Trophoblast cell (in vitro differentiated cells and primary cell): ENCODE results near the gene PBRM1.

Experiments used
- DNase-seq, 2 donors: peaks; one replicate each; pipeline ENCODE4 v3.0.0-alpha.2; 2016
- H2AFZ ChIP-seq: 2 replicates; pipeline ENCODE4 v1.6.1; 2013; ENCODE audit warnings: low read length, moderate library complexity, mild to moderate bottlenecking; ENCODE audit not compliant: insufficient read depth, poor library complexity
- H2AK5ac ChIP-seq: 2 replicates; pipeline ENCODE4 v1.6.1; 2013; ENCODE audit warnings: mild to moderate bottlenecking, low read length
- H2BK120ac ChIP-seq: 2 replicates; pipeline ENCODE4 v1.6.1; 2013; ENCODE audit warnings: low read length, mild to moderate bottlenecking, moderate library complexity; ENCODE audit not compliant: insufficient read depth, poor library complexity
- H2BK12ac ChIP-seq: 2 replicates; pipeline ENCODE4 v1.6.1; 2013; ENCODE audit warnings: mild to moderate bottlenecking, low read length, moderate library complexity
- H2BK5ac ChIP-seq: 2 replicates; pipeline ENCODE4 v1.6.1; 2013; ENCODE audit warnings: low read length, low read depth, moderate library complexity, mild to moderate bottlenecking; ENCODE audit not compliant: poor library complexity
- H3K14ac ChIP-seq: 2 replicates; pipeline ENCODE4 v1.6.1; 2013; ENCODE audit warnings: mild to moderate bottlenecking, low read length
- H3K18ac ChIP-seq: 2 replicates; pipeline ENCODE4 v1.6.1; 2013; ENCODE audit warnings: mild to moderate bottlenecking, low read length
- H3K23ac ChIP-seq: 2 replicates; pipeline ENCODE4 v1.6.1; 2013; ENCODE audit warnings: low read length
- H3K27ac ChIP-seq: 2 replicates; pipeline ENCODE4 v1.5.1; 2013; ENCODE audit warnings: low read depth, mild to moderate bottlenecking, inconsistent platforms, low read length, moderate library complexity
- H3K27me3 ChIP-seq: 2 replicates; pipeline ENCODE4 v1.6.1; 2013; ENCODE audit warnings: inconsistent platforms, mild to moderate bottlenecking, low read length, moderate library complexity; ENCODE audit not compliant: insufficient read depth
- H3K36me3 ChIP-seq, 2 experiments: 1 replicate in 1 of 2; 2 replicates in 1 of 2; pipeline ENCODE4 v1.6.1; 2013; ENCODE audit warnings: low read length in 2 of 2, mild to moderate bottlenecking in 2 of 2, moderate library complexity in 1 of 2; ENCODE audit not compliant: insufficient read depth in 2 of 2, control insufficient read depth in 1 of 2
- H3K4ac ChIP-seq: 2 replicates; pipeline ENCODE4 v1.6.1; 2013; ENCODE audit warnings: low read depth, mild to moderate bottlenecking, low read length, moderate library complexity
- H3K4me1 ChIP-seq, 2 experiments: 1 replicate in 1 of 2; 2 replicates in 1 of 2; pipeline ENCODE4 v1.6.1; 2013; ENCODE audit warnings: low read length in 2 of 2, mild to moderate bottlenecking in 2 of 2, moderate library complexity in 1 of 2; ENCODE audit not compliant: insufficient read depth in 2 of 2, control insufficient read depth in 1 of 2
- H3K4me2 ChIP-seq: 2 replicates; pipeline ENCODE4 v1.6.1; 2013; ENCODE audit warnings: inconsistent platforms, mild to moderate bottlenecking, low read length, moderate library complexity
- H3K4me3 ChIP-seq: 2 replicates; pipeline ENCODE4 v1.5.1; 2013; ENCODE audit warnings: mild to moderate bottlenecking, low read depth, low read length, inconsistent platforms
- H3K79me1 ChIP-seq: one replicate; pipeline ENCODE4 v1.6.1; 2013; ENCODE audit warnings: low read length
- H3K79me2 ChIP-seq: 2 replicates; pipeline ENCODE4 v1.6.1; 2013; ENCODE audit warnings: low read length, mild to moderate bottlenecking; ENCODE audit not compliant: control insufficient read depth, insufficient read depth, poor library complexity
- H3K9ac ChIP-seq: 2 replicates; pipeline ENCODE4 v1.6.1; 2013; ENCODE audit warnings: mild to moderate bottlenecking, low read length
- H3K9me3 ChIP-seq: 2 replicates; pipeline ENCODE4 v1.6.1; 2013; ENCODE audit warnings: low read depth, mild to moderate bottlenecking, control low read depth, inconsistent platforms, low read length; ENCODE audit not compliant: insufficient read depth
- H4K12ac ChIP-seq: 2 replicates; pipeline ENCODE4 v1.6.1; 2013; ENCODE audit warnings: low read depth, mild to moderate bottlenecking, low read length, moderate library complexity
- H4K8ac ChIP-seq: 2 replicates; pipeline ENCODE4 v1.6.1; 2013; ENCODE audit warnings: low read depth, mild to moderate bottlenecking, low read length, moderate library complexity
- H4K91ac ChIP-seq: one replicate; pipeline ENCODE4 v1.6.1; 2013; ENCODE audit warnings: low read depth, mild to moderate bottlenecking, low read length, moderate library complexity
- WGBS: extraction: QIAGEN DNeasy Blood & Tissue Kit; methylation state at CpG from one replicate; pipeline ENCODE4 v1.1.7; 2013; ENCODE audit warnings: missing lambda C conversion rate; ENCODE audit not compliant: insufficient read length, insufficient coverage; ENCODE audit errors: extremely low coverage; 5-methylcytosine and 5-hydroxymethylcytosine counted together

The PBRM1 gene

GRCh38 chr3:52521488-52521824 lies 164.3 kb downstream of the PBRM1 start:
- Histone ChIP-seq H3K4me1 (peaks cover 14 to 23% of the 10 kb centered on the region in 2 experiments), H2BK120ac (no peak overlapping the region), H3K14ac (no peak overlapping the region), H3K4me2 (no peak overlapping the region), H4K8ac (no peak overlapping the region), H3K4me3 (peak overlapping the region; percentile 2), H2AFZ (no peak overlapping the region), H3K4ac (no peak overlapping the region), H2AK5ac (no peak overlapping the region), H2BK12ac (no peak overlapping the region), H3K79me2 (peaks cover 2% of the 10 kb centered on the region), H3K79me1 (peaks cover 12% of the 10 kb centered on the region), H3K18ac (no peak overlapping the region), H2BK5ac (no peak overlapping the region), H3K9me3 (peaks cover 8% of the 10 kb centered on the region), H3K23ac (no peak overlapping the region), H3K36me3 (peaks cover 33 to 40% of the 10 kb centered on the region in 2 experiments), H3K27me3 (no peaks in the 10 kb centered on the region), H4K12ac (no peak overlapping the region), H4K91ac (no peak overlapping the region), H3K9ac (no peak overlapping the region), H3K27ac (no peak overlapping the region)
- DNase-seq: no peak
- WGBS: no CpG with 5 or more reads among the region's 8 CpGs

- Histone ChIP-seq H3K9me3 (peaks cover 8% of the 10 kb centered on the region), H3K27me3 (no peaks in the 10 kb centered on the region), H3K18ac (no peak overlapping the region), H2AFZ (no peak overlapping the region), H3K9ac (no peak overlapping the region), H3K4me3 (peak overlapping the region; percentile 2), H3K14ac (no peak overlapping the region), H2BK120ac (no peak overlapping the region), H3K27ac (no peak overlapping the region), H2AK5ac (no peak overlapping the region), H3K4me1 (peaks cover 8 to 18% of the 10 kb centered on the region in 2 experiments), H2BK12ac (no peak overlapping the region), H4K91ac (no peak overlapping the region), H2BK5ac (no peak overlapping the region), H3K4me2 (no peak overlapping the region), H3K23ac (no peak overlapping the region), H3K79me1 (peaks cover 6% of the 10 kb centered on the region), H3K4ac (no peak overlapping the region), H4K8ac (no peak overlapping the region), H3K79me2 (peaks cover 2% of the 10 kb centered on the region), H4K12ac (no peak overlapping the region), H3K36me3 (peaks cover 33 to 37% of the 10 kb centered on the region in 2 experiments)
- DNase-seq: no peak
- no CpG with 5 or more reads among the region's 20 CpGs for WGBS
Observed at GRCh38 chr3:52520716-52521487, 164.8 kb downstream of the PBRM1 start.

- H3K9me3 ChIP-seq: peaks cover 8% of the 10 kb centered on the region
- H4K91ac ChIP-seq: no peak overlapping the region
- no peak overlapping the region for H4K12ac ChIP-seq
- no peak overlapping the region for H2BK12ac ChIP-seq
- no CpG with 5 or more reads among the region's 14 CpGs for WGBS
- H3K14ac ChIP-seq: no peak overlapping the region
- no peak overlapping the region for H4K8ac ChIP-seq
- no peak overlapping the region for H3K4ac ChIP-seq
- H3K4me2 ChIP-seq: no peak overlapping the region
- H3K18ac ChIP-seq: no peak overlapping the region
- no peak for DNase-seq
- no peak overlapping the region for H3K27ac ChIP-seq
- no peak overlapping the region for H3K23ac ChIP-seq
- no peak overlapping the region for H3K4me3 ChIP-seq
- H3K9ac ChIP-seq: no peak overlapping the region
- no peaks in the 10 kb centered on the region for H3K79me2 ChIP-seq
- H2BK5ac ChIP-seq: no peak overlapping the region
- H3K27me3 ChIP-seq: no peaks in the 10 kb centered on the region
- no peak overlapping the region for H2AK5ac ChIP-seq
- H3K4me1 ChIP-seq: peaks cover 1 to 11% of the 10 kb centered on the region in 2 experiments
- peaks cover 26 to 30% of the 10 kb centered on the region in 2 experiments for H3K36me3 ChIP-seq
- H3K79me1 ChIP-seq: no peaks in the 10 kb centered on the region
- no peak overlapping the region for H2AFZ ChIP-seq
- H2BK120ac ChIP-seq: no peak overlapping the region
Observed at GRCh38 chr3:52520141-52520667, 165.5 kb downstream of the PBRM1 start.

- Histone ChIP-seq H3K27me3 (no peaks in the 10 kb centered on the region), H3K27ac (no peak overlapping the region), H3K4me1 (peaks cover 0 to 6% of the 10 kb centered on the region in 2 experiments), H3K4me2 (no peak overlapping the region), H4K91ac (no peak overlapping the region), H3K4ac (no peak overlapping the region), H2BK5ac (no peak overlapping the region), H4K8ac (no peak overlapping the region), H3K23ac (no peak overlapping the region), H3K9me3 (peaks cover 8% of the 10 kb centered on the region), H3K79me1 (no peaks in the 10 kb centered on the region), H2AK5ac (no peak overlapping the region), H4K12ac (no peak overlapping the region), H2AFZ (no peak overlapping the region), H2BK12ac (no peak overlapping the region), H3K18ac (no peak overlapping the region), H3K79me2 (no peaks in the 10 kb centered on the region), H3K9ac (no peak overlapping the region), H3K4me3 (peak overlapping the region; percentile 45), H2BK120ac (no peak overlapping the region), H3K14ac (no peak overlapping the region), H3K36me3 (peaks cover 22 to 25% of the 10 kb centered on the region in 2 experiments)
- WGBS: no CpG with 5 or more reads among the region's 22 CpGs
- no peak for DNase-seq
Observed at GRCh38 chr3:52519445-52520140, 166.1 kb downstream of the PBRM1 start.
